Measurements from ENCODE around the gene GARIN5A.

Gene GARIN5A

GRCh38 chr19:50508843-50509190, 32.2 kb upstream of the GARIN5A start:
- no peak for DNase-seq (ENCODE audit: low read depth in 2 of 2)

DNA sequence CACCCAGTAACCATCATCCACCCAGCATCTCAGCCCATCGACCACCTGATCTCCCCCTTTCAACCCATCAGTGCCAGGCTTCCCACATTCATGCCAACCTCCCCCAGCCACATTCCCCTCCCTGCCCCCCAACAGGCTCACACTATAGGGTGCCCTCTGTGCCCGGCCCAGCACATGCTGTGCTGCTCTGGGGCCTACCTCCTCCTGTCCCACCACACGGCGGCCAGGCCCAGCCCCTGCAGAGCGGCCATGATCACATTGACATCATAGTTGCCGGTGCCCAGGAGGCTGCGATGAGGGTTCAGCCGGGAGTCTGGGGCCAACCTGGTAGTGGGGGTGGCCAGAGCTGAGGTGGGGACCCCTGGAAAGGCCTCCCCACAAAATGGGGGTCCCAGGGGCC, 30.7 kb upstream of the GARIN5A start:
- no peak for DNase-seq (ENCODE audit: low read depth in 2 of 2)

GRCh38 chr19:50506700-50507099, 30.1 kb upstream of the GARIN5A start:
- no peak for DNase-seq (ENCODE audit: low read depth in 2 of 2)

DNA sequence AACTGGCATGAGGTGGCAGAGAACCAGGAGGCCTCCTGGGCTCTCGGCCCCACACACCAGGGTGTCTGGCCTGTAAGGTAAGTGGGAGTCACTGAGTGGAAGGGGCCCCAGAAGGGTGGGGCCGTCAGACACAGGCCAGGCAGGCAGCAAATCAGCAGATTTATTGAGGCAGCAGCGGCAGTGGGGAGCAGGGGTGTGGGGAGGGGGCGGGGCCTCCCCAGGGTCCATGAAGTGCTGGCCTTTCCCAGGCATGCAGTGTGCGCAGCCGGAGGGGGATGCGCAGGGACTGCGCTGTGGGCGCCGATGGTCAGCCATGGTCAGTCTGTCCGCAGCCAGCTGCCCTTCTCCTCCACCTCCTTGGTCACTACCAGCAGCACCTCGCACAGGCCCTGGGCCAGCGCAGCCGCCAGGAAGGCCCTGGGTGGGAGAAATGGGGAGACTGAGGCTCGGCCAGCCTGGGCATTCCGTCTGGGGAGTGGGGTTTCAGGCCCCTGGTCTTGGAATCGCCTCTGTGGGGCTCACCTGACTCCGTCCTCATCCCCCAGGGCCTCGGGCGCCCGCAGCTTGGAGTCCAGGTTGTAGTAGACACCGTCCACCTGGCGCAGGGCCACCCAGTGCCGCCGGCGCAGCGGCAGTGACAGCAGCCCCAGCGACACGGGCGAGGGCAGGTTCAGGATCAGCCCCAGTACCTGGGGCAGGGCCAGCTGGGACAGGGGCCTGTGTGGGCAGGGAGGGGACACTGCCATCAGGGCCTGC, 29.4 kb upstream of the GARIN5A start:
- no peak for DNase-seq (ENCODE audit: low read depth in 2 of 2)

- DNase-seq (ENCODE audit: low read depth in 2 of 2): no peak
These were observed 25.2 kb upstream of the GARIN5A start for GRCh38 chr19:50501568-50502475.

GRCh38 chr19:50501186-50501567, 24.5 kb upstream of the GARIN5A start:
- no peak for DNase-seq (ENCODE audit: low read depth in 2 of 2)

DNA sequence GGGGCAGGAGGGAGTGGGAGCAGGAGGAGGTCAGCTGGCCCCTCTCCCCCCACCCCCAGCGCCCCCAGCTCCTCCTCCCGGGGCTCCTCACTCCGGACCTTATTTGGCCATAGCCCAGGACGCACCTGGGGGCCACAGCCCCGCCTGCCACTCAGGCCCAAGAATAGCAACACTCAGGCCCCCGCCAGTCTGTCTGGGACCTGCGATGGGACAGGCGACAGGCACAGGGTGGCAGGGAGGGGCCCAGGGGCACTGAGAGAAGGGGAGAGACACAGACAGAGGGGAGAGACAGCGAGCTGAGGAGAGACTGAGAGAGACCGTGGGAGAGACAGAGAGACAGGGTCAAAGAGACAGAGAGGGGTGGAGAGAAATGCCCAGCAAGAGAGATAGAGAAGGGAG, 24.1 kb upstream of the GARIN5A start:
- DNase-seq (ENCODE audit: low read depth in 2 of 2): no peak

GRCh38 chr19:50500060-50500752, 23.6 kb upstream of the GARIN5A start:
- no peak for DNase-seq (ENCODE audit: low read depth in 2 of 2)

- DNase-seq (ENCODE audit: low read depth in 2 of 2): no peak
These were observed 21.8 kb upstream of the GARIN5A start for GRCh38 chr19:50498219-50499056.

GRCh38 chr19:50497022-50497405, 20.4 kb upstream of the GARIN5A start:
- DNase-seq (ENCODE audit: low read depth in 2 of 2): no peak

GRCh38 chr19:50496189-50497021, 19.8 kb upstream of the GARIN5A start:
- no peak for DNase-seq (ENCODE audit: low read depth in 2 of 2)

DNA sequence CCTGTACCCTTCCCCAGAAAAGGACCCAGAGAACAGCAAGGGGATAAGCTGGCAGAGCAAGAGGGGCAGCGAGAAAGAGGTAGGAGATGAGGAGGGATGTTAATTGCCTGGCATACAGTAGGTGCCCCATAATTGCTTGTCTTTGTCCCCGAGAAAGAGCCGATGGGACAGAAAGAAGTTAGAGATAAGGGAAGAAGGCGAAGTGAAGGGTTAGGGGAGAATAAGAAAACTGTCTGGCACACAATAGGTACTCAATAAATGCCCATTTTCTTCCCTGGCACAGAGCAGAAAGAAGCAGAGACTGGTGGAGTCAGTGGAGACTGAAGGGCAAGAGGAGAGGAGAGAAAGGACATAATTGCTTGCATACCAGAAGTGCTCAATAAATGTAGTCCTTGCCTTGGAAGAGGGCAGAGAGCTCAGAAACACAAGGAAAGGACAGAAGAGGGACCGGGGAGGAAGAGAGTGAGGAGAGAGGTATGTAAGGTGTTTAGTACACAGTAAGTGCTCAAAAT, 18.4 kb upstream of the GARIN5A start:
- no peak for DNase-seq (ENCODE audit: low read depth in 2 of 2)

DNA sequence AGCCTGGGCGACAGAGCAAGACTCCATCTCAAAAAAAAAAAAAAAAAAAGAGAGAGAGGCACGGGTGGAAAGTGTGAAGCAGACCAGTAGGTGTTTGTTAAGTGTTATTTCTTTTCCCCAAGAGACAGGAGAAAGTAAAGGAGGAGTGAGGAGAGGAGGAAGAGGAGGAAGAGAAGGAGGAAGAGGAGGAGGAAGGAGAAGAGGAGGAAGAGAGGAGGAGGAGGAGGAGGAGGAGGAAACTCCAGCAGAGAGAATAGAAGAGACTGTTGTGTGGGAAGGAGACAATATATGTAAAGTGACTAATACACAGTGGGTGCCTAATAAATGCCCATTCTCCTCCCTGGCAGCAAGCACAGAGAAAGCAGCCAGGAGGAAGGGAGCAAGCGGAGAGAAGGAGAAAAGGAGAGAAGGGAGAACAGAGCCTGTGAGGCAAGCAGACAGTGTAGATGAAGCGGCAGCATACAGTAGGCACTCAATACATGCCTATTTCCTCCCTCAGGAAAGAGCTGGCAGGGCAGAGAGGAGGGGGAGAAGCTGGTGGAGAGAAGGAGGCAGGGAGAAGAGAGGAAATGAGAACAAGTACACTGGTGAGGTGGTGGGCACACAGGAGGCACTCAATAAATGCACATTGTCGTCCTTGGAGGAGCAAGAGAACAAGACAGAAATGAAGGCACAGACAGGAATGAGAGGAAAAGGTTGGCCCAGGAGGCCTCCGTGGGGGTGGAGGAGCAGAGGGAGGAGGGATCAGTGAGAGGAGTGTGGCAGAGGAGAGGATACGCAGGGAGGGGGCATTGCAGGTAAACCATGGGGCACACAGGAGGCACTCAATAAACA, 17.8 kb upstream of the GARIN5A start:
- DNase-seq (ENCODE audit: low read depth in 2 of 2): no peak

- no peak for DNase-seq (ENCODE audit: low read depth in 2 of 2)
These were observed 16.5 kb upstream of the GARIN5A start for GRCh38 chr19:50493171-50493570.

- DNase-seq (ENCODE audit: low read depth in 2 of 2): peak; percentile 27 to 35
These were observed 15.8 kb upstream of the GARIN5A start for GRCh38 chr19:50492303-50493052.

- DNase-seq (ENCODE audit: low read depth in 2 of 2): no peak
These were observed 14.4 kb upstream of the GARIN5A start for GRCh38 chr19:50490991-50491472.

DNA sequence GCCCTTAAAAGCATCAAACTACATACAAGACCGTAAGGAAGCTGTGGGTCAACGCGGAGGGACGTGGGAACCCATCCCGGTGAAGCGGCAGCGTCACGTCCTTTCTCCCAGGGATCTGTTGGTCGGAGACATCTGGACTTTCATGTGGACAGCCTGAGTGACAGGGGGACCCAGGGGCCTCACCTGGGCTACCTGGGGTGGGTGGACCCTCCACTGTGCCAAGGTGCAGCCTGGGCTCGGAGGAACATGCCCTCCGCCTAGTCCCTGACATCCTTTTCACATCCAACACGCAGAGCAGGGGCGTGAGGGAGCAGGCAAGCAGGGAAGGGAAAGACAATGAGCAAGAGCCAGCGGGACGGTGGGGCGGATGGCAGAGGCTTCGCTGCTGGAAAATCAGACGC, 13.8 kb upstream of the GARIN5A start:
- no peak for DNase-seq (ENCODE audit: low read depth in 2 of 2)

DNA sequence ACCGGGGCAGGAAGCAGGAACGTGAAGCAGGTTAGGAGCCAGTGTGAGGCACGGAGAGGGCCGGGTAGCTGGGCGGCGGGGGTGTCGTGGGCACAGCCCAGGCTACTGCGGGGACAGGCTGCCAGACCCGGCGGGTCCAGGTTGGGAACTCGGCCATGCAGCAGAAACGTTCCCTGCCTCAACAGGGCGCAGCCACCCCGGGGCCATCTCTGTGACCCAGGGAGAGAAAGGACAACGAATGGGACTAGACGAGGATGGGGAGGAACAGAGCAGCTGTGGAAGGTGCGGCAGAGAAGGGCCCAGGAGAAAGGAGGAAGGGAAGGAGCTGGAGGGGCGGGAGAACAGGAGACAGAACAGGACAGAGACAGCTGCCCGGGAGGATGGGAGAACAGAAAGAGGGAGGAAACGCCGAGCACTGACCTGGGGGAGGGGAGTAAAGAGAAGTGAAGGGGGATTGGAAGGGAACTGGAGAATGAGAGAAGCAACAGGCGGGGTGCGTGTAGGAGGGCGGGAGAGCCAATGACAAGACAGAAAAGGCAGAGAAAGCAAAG, 12.9 kb upstream of the GARIN5A start:
- no peak for DNase-seq (ENCODE audit: low read depth in 2 of 2)
